Measurements from ENCODE around the gene DOP1B.
"Not testable (repeated sequence)": the region's sequence is repeated elsewhere in the genome, so short reads cannot be mapped to it uniquely, and the experiment has no call there.

Gene DOP1B

DNA sequence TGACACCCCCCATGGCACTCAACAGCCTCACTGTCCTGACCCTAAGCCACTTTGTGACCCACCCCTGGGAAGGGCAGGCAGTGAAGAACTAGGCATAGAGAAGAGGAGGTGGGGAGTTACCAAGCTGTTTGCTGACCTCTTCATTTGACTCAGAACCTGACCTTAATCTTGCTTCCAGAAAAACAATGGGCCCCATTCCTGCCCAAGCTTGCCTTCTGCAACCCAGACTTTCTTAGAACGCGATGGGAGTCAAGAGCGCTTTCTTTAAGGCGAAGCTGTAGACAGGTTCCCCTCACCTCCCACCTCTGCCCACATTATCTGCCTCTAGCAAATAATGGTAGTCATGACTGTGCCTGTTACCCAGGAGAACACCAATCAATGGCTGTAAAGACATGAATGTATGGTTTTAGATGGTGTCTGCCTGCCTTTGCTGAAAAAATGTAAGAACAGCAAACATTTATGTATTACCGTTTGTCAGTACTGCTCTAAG, 30.0 kb upstream of the DOP1B start:
- DNase-seq = no peak
- Histone ChIP-seq H3K36me3 (no peaks in the 10 kb centered on the region), H3K4me3 (ENCODE audit: low read depth, low read length) (no peak overlapping the region), H3K4me1 (no peaks in the 10 kb centered on the region), H3K9me3 (no peaks in the 10 kb centered on the region), H3K27me3 (peaks cover 9% of the 10 kb centered on the region; the same call in 1 of the 2 replicates)
- TF ChIP-seq, protein P1, sequence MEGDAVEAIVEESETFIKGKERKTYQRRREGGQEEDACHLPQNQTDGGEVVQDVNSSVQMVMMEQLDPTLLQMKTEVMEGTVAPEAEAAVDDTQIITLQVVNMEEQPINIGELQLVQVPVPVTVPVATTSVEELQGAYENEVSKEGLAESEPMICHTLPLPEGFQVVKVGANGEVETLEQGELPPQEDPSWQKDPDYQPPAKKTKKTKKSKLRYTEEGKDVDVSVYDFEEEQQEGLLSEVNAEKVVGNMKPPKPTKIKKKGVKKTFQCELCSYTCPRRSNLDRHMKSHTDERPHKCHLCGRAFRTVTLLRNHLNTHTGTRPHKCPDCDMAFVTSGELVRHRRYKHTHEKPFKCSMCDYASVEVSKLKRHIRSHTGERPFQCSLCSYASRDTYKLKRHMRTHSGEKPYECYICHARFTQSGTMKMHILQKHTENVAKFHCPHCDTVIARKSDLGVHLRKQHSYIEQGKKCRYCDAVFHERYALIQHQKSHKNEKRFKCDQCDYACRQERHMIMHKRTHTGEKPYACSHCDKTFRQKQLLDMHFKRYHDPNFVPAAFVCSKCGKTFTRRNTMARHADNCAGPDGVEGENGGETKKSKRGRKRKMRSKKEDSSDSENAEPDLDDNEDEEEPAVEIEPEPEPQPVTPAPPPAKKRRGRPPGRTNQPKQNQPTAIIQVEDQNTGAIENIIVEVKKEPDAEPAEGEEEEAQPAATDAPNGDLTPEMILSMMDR (IDR thresholded peaks at IDR 0.05; ENCODE audit: low read depth, low read length) = no peak

DNA sequence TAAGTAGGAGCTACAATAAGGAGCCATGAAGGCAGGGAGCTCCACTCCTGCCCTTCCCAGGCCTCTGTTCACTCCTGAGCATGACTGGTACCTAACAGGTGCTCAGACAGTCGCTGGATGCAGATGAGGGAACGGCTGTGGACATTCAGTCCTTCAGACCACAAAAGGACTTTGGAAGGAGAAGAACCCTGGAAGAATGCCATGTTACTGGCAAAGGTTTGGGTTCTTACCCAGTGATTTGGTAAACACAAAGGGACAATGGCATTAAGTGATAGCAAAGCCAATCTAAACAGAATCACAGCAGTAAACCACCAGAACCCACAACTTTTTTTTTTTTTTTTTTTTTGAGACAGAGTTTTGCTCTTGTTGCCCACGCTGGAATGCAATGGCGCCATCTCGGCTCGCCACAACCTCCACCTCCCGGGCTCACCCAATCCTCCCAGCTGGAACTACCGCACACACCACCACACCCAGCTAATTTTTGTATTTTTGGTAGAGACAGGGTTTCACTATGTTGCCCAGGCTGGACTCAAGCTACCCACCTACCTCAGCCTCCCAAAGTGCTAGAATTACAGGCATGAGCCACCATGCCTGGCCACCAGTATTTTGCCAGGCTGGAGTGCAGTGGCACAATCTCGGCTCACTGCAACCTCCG, 29.2 kb upstream of the DOP1B start:
- H3K4me1 ChIP-seq = no peaks in the 10 kb centered on the region
- DNase-seq = no peak

DNA sequence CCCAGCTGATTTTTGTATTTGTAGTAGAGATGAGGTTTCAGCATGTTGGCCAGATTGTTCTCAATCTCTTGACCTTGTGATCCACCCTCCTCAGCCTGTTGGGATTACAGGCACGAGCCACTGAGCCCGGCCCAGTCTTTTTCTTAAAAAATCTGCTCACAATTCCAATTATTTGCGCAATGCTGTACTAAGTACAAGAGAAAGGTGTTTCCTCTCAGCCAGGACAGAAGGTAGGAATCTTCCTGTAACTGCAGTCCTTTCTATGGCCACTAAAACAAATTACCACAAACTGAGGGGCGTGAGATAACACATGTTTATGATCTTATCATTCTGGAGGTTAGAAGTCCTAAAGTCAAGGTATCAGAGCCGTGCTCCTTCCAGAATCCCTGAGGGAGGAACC, 28.6 kb upstream of the DOP1B start:
- Histone ChIP-seq H3K4me1 (no peaks in the 10 kb centered on the region), H3K4me3 (ENCODE audit: low read depth, low read length) (no peak overlapping the region), H3K27me3 (peaks cover 14% of the 10 kb centered on the region), H3K9me3 (no peaks in the 10 kb centered on the region), H3K36me3 (no peaks in the 10 kb centered on the region)
- no peak for DNase-seq
- TF ChIP-seq, protein P1 (IDR thresholded peaks at IDR 0.05; ENCODE audit: low read depth, low read length) = no peak

More for the DNA sequence above, 29.2 kb upstream of the DOP1B start:
- TF ChIP-seq, protein P1 (IDR thresholded peaks at IDR 0.05; ENCODE audit: low read depth, low read length) = no peak
- Histone ChIP-seq H3K27me3 (peaks cover 11% of the 10 kb centered on the region), H3K36me3 (no peaks in the 10 kb centered on the region), H3K4me3 (ENCODE audit: low read depth, low read length) (no peak overlapping the region), H3K9me3 (no peaks in the 10 kb centered on the region)

DNA sequence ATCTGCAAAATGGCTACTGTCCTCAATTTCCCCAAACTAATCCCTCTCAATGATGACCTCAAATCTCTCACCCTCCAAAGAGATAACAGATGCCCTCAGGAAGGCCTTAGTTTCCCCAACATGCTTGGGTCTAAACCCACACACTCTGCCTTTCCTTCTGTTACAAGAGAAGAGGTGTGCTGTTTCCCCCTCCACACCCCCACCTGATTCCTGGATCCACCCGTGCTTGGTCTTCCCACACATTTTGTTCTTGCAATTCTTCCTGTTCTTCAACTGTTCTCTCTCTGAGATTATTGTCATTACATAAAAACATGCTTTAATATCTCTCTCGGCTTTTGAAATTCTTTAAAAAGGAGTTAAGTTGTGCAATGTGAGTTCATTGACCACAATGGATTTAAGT, 27.4 kb upstream of the DOP1B start:
- H3K4me3 ChIP-seq (ENCODE audit: low read depth, low read length) = no peak overlapping the region
- H3K4me1 ChIP-seq = no peaks in the 10 kb centered on the region
- peaks cover 19% of the 10 kb centered on the region for H3K27me3 ChIP-seq
- TF ChIP-seq, protein P1 (IDR thresholded peaks at IDR 0.05; ENCODE audit: low read depth, low read length) = no peak
- no peaks in the 10 kb centered on the region for H3K36me3 ChIP-seq
- DNase-seq = no peak
- no peaks in the 10 kb centered on the region for H3K9me3 ChIP-seq

DNA sequence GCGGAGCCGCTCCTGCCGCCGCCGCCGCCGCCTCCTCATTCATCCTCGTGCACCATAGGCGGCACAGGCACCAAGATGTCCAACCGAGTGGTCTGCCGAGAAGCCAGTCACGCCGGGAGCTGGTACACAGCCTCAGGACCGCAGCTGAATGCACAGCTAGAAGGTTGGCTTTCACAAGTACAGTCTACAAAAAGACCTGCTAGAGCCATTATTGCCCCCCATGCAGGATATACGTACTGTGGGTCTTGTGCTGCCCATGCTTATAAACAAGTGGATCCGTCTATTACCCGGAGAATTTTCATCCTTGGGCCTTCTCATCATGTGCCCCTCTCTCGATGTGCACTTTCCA, 26.2 kb upstream of the DOP1B start:
- not testable (repeated sequence) for H3K9me3 ChIP-seq; DNase-seq; H3K4me1 ChIP-seq; H3K36me3 ChIP-seq; H3K4me3 ChIP-seq (ENCODE audit: low read depth, low read length)
- H3K27me3 ChIP-seq = peaks cover 30% of the 10 kb centered on the region

DNA sequence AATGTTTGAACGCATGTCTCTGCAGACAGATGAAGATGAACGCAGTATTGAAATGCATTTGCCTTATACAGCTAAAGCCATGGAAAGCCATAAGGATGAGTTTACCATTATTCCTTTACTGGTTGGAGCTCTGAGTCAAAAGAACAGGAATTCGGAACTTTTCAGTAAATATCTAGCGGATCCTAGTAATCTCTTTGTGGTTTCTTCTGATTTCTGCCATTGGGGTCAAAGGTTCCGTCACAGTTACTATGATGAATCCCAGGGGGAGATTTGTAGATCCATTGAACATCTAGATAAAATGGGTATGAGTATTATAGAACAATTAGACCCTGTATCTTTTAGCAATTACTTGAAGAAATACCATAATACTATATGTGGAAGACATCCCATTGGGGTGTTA, 25.8 kb upstream of the DOP1B start:
- H3K4me3 ChIP-seq (ENCODE audit: low read depth, low read length); DNase-seq; H3K9me3 ChIP-seq; H3K36me3 ChIP-seq; H3K4me1 ChIP-seq: not testable (repeated sequence)
- peaks cover 35% of the 10 kb centered on the region for H3K27me3 ChIP-seq

DNA sequence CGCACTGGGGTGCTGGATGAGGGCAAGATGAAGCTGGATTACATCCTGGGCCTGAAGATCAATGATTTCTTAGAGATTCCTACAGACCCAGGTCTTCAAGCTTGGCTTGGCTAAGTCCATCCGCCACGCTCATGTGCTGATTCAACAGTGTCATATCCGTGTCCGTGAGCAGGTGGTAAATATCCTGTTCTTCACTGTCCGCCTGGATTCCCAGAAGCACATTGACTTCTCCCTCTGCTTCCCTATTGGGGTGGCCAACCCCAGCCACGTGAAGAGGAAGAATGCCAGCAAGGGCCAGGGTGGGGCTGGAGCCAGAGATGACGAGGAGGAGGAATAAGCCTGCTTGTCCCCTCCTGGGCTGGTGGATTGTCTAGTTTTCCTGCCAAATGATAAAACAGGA, 23.9 kb upstream of the DOP1B start:
- H3K4me1 ChIP-seq = no peaks in the 10 kb centered on the region
- H3K27me3 ChIP-seq = peaks cover 49% of the 10 kb centered on the region
- H3K9me3 ChIP-seq = no peaks in the 10 kb centered on the region
- H3K4me3 ChIP-seq (ENCODE audit: low read depth, low read length) = no peak overlapping the region
- no peak for DNase-seq
- TF ChIP-seq, protein P1 (IDR thresholded peaks at IDR 0.05; ENCODE audit: low read depth, low read length) = no peak
- H3K36me3 ChIP-seq = no peaks in the 10 kb centered on the region
